NCI-H2196 (cell line): Measurements from ENCODE around the gene DOCK3.
A peak's percentile ranks its signal among the peaks of the same experiment; 100 is the strongest.
"Not testable (repeated sequence)": the region's sequence is repeated elsewhere in the genome, so short reads cannot be mapped to it uniquely, and the experiment has no call there.

Experiments used
- DNase-seq: peaks from one replicate; lab custom pipeline; 2025; ENCODE audit not compliant: unreplicated experiment; lab: John Stamatoyannopoulos, UW

Gene DOCK3

GRCh38 chr3:50790894-50791293, 116.2 kb downstream of the DOCK3 start:
- not testable (repeated sequence) for DNase-seq

- no peak for DNase-seq
Measured at GRCh38 chr3:50792568-50792967, 117.8 kb downstream of the DOCK3 start.

GRCh38 chr3:50803805-50804204, 129.1 kb downstream of the DOCK3 start:
- DNase-seq: not testable (repeated sequence)

- not testable (repeated sequence) for DNase-seq
Measured at GRCh38 chr3:50804376-50804775, 129.6 kb downstream of the DOCK3 start.

GRCh38 chr3:50805321-50805720, 130.6 kb downstream of the DOCK3 start:
- DNase-seq: no peak

GRCh38 chr3:50806031-50806430, 131.3 kb downstream of the DOCK3 start:
- no peak for DNase-seq

- no peak for DNase-seq
Measured at GRCh38 chr3:50806806-50807205, 132.1 kb downstream of the DOCK3 start.

GRCh38 chr3:50807266-50807665, 132.5 kb downstream of the DOCK3 start:
- peak; percentile 30 for DNase-seq

GRCh38 chr3:50811893-50812292, 137.2 kb downstream of the DOCK3 start:
- DNase-seq: no peak

- no peak for DNase-seq
Measured at GRCh38 chr3:50815844-50816243, 141.1 kb downstream of the DOCK3 start.

- no peak for DNase-seq
Measured at GRCh38 chr3:50816894-50817293, 142.2 kb downstream of the DOCK3 start.

- no peak for DNase-seq
Measured at GRCh38 chr3:50817756-50818529, 143.2 kb downstream of the DOCK3 start.

GRCh38 chr3:50819882-50820281, 145.2 kb downstream of the DOCK3 start:
- no peak for DNase-seq

GRCh38 chr3:50825841-50826240, 151.1 kb downstream of the DOCK3 start:
- no peak for DNase-seq

- DNase-seq: no peak
Measured at GRCh38 chr3:50830451-50830850, 155.7 kb downstream of the DOCK3 start.

GRCh38 chr3:50831009-50831408, 156.3 kb downstream of the DOCK3 start:
- not testable (repeated sequence) for DNase-seq

- DNase-seq: no peak
Measured at GRCh38 chr3:50840983-50841489, 166.3 kb downstream of the DOCK3 start.

GRCh38 chr3:50848308-50848707, 173.6 kb downstream of the DOCK3 start:
- DNase-seq: no peak

GRCh38 chr3:50850639-50851511, 176.1 kb downstream of the DOCK3 start:
- no peak for DNase-seq

GRCh38 chr3:50853936-50854335, 179.2 kb downstream of the DOCK3 start:
- no peak for DNase-seq

GRCh38 chr3:50862221-50862620, 187.5 kb downstream of the DOCK3 start:
- no peak for DNase-seq
